T1000 (cell line): Measurements from ENCODE around the gene OSBPL7.

Experiments used
- DNase-seq: peaks from one replicate; lab custom pipeline; 2025; ENCODE audit warnings: mixed read lengths; lab: John Stamatoyannopoulos, UW

Gene OSBPL7

DNA sequence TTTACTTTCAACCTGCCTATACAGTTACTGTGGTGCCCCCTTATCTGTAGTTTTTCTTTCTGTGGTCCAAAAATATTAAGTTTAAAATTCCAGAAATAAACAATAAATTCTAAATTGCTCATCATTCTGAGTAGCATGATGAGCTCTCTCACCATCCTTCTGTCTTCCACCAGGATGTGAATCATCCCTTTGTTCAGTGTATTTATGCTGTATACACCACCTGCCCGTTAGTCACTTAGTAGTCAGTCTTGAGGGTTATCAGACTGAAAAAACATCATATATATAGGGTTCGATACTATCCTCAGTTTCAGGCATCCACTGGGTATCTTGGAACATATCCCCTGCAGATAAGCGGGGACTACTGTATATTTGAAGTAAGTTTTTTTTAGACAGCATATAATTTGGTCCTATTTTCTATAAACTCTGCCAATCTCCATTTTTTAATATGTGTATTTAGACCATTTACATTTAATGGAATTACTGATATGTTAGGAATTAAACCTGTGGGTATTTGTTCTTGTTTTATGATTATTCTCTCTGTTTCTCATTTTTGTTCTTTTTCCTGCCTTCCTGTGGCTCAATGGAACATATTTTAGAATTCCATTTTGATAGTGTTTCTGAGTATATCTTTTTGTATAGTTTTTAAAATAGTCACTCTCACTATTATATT is 57.5 kb downstream of the OSBPL7 start:
- DNase-seq: no peak

DNA sequence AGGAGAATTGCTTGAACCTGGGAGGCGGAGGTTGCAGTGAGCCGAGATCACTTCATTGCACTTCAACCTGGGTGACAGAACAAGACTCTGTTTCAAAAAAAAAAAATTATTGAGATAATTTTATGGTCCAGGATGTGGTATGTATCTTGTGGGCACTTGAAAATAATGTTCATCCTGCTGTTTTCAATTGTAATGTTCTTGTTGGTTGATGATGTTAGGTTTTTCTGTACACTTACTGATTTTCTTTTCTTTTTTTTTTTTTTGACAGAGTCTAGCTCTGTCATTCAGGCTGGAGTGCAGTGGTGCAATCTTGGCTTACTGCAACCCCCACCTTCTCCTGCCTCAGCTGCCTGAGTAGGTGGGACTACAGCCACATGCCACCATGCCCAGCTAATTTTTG is 58.9 kb downstream of the OSBPL7 start:
- DNase-seq: no peak

DNA sequence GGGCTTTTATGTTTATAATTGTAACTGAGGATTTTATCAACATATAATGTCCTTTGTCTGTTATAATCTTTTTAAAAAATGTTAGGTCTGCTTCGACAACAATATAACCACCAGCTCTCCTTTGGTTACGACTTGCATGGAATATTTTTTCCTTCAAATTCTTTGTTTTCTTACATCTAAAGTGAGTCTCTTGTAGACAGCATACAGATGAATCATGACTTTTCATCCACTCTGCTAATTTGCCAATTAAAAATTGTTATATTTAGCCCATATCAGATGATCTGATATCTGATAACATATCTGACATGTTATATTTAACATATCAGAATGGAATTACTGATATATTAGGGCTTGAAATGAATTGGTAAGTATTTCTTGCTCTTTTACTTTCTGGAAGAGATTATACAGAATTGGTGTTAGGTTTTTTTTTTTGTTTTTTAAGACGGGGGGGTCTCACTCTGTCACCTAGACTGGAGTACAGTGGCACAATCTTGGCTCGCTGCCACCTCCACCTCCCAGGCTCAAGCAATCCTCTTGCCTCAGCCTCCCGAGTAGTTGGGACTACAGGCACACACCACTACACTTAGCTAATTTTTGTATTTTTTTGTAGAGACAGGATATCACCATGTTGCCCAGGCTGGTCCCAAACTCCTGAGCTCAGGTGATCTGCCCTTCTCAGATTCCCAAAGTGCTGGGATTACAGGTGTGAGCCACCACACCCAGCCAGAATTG is 61.0 kb downstream of the OSBPL7 start:
- DNase-seq: no peak

DNA sequence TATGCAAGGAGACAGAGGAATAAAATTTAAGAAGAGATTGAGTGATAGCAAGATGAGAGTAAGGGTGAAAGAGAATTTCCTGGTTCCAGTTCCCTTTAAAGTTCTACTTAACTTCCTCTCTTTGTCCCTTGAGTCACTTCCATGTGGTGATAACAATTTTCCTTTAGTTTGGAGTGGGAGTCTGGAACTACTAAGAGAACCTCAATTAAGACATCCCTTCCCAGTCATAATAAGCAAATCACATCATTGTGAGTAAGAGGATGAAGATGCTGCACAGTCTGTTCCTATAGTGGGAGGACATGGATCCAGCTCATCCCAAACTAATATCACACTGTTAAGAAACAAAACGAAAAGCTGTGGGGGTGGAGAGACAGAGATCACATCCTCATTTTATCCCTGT is 64.2 kb downstream of the OSBPL7 start:
- DNase-seq: no peak
